HUDEP-2 (cell line): ENCODE measurements around the gene GRK5.

ENCODE experiments used
- DNase-seq, 76 experiments: peaks; one replicate each; lab custom pipeline; 2025; ENCODE audit not compliant: unreplicated experiment in 76 of 76; lab: John Stamatoyannopoulos, UW

The GRK5 gene

DNA sequence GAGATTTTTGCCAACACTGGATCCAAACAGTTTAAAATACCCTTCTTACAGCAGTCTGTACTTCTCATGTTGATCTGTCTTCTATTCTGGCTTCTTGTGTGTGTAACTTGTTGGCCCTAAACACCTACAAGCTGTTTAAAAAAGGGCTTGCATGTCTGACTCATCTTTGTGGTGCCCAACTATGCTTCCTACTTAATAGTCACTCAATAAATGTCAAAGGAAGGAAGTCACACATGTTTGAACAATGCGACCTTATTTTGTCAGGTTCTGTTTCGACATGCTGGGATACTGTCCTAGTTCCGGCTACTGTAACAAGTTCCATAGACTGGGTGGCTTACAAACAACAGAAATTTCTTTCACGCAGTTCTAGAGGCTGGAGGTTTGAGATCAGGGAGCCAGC, 9.4 kb upstream of the GRK5 start:
- DNase-seq: no peak

DNA sequence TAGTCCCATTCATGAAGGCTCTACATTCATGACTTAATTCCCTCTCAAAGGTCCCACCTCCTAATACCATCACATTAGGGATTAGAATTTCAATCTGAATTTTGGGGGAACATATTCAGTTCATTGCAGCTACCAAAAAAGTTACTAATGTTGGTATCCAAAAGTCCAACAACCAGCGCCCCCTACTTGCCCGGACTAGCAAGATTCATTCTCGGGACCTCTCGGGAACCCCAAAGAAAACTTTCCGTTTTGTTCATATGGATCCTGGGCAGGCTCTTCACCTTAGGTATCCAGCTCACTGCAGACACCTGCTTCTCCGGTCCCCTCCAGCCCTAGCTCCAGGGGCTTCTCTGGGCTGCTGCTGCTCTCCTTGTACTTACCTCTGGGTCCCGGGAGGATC, 8.9 kb upstream of the GRK5 start:
- peak in 18 of 76 experiments; percentile 2 to 27 (median 12) for DNase-seq

DNA sequence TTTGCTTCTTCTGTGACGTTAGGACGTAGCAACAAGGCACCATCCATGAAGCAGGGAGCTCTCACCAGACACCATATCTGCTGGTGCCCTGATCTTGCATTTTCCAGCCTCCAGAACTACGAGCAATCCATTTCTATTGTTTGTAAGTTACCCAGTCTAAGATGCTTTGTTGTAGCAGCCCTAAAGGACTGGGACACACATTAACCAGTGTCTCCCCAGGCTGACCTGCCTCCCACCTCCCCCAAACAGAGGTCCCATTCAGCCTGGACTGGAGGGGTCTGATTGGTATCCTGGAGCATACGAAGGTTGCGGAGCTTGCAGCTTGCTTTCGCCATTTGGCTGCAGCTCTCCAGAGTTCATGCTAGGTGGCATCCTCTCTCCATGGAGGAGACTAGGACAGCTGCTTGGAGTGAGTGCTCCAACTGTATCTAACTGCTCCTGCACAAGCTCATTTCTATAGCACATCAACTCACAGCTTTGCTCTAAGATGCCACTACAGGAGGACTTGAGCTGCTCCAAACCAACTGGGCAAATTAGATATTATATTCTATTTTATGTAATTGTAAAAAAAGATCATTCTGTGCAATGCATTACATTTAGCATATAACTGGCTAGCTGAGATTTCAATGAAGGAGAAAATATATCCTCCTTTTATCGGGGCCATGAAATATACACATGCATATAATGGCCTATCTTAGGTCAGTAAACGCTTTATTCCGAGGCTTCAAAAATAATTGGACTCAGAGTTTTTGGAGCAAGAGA, 8.0 kb upstream of the GRK5 start:
- peak in 44 of 76 experiments; percentile 4 to 69 (median 24) for DNase-seq

GRCh38 chr10:119201233-119201632, 6.1 kb upstream of the GRK5 start:
- DNase-seq: no peak

DNA sequence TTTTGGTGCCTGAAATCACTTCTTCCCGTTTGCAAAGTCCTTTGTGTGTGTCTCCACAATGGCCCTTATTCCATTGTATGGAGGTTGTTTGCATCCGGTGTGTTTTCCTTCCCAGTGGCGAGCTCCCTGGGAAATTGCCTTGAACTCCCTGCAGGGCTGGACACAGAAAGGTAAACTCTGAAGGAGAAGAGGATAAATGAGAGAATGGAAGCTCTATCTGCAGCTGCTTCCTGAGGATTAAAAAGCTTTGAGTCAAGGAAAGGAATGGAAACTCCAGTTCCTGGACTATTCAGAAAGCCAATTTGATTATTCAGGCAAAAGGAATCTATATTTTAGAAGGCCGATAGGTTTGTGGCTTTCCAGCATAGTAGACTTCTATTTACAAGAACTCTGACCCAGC, 4.4 kb upstream of the GRK5 start:
- no peak for DNase-seq

DNA sequence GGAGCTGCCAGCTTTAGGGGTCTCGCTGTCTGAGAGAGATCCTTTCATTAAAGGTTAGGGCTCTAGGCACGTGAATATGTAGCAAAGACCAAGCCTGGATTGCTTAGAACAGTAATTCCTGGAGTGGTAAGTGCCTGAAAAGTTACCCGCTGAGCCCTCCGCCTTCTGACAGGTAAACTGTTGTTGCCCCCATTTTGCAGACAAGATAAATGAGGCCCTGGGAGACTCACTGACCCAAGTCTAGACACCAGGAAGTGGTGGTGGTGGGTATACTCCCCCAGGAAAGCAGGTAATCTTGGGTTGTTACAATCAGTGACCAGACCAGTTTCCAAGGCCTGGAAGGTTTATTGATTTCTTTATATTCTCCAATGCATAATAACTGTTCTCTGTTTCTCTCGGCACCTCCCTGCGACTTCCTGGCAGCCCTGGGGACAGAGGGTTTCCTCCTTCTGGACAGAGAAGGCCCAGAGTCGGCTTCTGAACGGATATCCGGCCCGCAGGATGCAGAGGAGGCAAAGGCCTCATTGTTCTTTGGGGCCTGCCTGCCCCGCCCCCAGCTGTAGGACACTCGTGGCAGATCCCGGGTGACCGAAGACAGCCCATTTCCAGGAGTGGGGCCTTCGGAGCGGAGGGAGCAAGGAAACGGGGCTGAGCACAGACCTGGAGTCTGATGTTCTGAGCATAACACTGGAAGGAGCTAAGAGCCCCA, 1.3 kb upstream of the GRK5 start:
- DNase-seq: peak in 16 of 76 experiments; percentile 7 to 52 (median 30)

DNA sequence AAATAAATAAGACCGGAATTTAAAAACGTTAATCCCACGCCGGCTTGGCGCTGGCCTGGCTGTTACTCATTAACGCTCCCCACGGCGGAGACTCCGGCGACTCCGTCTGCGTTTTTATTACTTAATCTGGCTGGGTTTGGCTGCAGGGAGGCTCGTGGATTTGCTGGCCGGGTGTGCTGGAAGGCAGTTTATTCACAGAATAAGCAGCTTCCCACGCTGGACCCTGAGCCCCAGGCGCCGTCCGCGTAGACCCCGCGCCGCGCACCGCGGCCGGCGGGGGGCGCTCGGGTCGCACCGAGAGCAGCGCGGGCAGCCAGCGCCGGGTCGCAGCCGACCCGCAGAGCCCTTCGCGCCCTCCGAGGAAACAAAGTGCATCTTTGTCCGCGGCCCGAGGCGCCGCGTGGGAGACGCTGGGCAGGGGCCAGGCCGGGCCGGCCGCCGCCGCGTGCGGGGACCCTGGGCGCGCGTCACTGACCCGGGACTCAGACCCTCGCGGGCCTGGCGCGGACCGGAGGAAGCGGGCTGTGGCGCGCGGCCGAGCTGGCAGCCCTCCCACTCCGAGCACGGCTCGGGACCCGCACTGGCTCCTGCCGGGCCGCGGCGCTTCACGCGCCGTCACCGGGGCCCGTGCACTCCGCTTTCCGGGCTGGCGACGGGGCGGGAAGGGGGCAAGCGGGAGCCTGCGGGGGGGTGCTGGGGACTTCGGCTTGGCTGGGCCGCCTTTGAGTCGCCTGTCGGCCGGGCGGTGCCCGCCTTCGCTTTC, 587 bp upstream of the GRK5 start:
- DNase-seq: peak in 52 of 76 experiments; percentile 15 to 76 (median 44)

DNA sequence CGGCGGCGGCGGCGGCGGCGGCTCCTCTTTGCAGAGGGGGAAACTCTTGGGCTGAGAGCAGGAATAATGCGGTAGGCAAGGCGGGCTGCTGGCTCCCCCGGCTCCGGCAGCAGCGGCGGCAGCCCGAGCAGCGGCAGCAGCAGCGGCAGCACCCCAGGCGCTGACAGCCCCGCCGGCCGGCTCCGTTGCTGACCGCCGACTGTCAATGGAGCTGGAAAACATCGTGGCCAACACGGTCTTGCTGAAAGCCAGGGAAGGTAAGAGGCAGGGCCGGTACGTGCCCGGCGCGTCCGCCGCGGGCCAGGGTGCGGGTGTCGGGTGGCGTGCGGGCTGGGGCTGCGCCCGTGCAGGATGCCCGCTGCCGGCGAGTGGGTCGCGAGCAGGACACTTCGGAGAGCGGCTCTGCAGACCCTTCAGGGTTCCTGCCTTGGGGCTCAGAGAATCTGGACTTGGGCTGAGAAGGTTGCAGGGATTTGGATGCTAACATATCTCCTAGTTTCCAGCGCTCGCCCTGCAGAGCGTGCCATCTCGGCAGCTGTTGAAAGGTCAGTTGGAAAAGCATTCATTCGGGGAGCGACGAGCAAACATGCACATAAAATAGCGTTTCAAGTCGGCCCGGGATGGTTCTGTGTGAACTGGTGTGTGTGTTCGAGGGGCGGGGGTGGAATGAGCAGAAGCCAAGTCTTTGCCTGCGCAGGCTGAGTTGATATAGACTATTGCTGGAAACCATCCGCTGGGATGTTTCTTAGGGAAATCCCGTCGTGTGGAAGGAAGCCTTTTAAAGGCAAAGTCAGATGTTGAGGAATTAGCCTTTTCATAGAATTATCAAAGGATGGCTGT, 562 bp downstream of the GRK5 start:
- peak in 3 of 76 experiments; percentile 27 to 35 (median 30) for DNase-seq

DNA sequence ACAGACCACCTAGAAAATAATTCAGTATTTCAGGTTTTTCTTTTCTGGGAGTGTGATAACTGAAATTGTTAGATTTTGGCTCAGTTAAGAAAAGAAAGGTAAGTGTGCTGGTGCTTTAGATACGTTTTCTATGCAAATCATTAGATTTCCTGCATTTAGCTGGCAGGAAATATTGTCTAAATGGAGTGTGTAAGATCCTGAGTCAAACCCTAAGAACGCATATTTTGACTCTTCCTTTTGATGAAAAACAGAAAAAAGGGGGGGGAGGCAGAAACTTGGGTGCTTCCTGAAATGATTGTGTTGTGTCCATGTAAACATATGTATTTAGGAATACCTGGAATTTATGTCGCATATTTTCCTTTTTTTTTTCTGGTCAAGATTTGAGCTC, 1.2 kb downstream of the GRK5 start:
- no peak for DNase-seq

DNA sequence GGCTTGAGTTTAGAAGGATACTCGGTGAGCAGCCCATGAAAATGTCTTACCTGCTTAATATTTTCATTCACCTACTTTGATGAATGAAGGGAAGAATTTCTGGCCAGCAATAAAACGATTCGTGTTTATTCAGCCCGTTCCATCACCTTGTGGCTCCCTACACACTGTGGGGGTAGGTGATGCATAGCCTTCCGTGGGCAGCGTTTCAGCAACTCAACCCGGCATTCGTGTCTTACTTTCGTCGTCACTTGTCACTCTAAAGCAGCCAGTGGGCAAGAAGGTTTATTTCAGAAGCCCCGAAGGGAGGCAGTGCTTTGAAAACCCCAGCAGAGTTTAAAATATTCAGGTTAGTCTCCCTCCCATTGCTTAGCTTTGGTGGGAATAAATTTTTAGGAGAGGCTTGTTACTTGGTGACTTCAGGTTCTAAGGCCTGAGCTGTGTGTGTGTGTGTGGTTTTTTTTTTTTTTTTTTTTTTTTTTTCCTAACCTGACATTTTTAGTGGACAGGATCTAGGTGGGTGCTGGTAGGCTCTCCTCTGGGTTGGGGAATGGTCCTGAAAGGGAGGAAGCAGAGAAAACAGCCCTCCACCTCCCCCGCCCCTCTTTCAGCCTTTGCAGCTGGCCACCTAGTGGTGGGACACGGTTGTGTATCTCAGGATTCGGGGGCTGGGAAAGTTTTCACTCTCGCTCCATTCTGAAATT, 1.8 kb downstream of the GRK5 start:
- DNase-seq: peak in 12 of 76 experiments; percentile 3 to 23 (median 7)

DNA sequence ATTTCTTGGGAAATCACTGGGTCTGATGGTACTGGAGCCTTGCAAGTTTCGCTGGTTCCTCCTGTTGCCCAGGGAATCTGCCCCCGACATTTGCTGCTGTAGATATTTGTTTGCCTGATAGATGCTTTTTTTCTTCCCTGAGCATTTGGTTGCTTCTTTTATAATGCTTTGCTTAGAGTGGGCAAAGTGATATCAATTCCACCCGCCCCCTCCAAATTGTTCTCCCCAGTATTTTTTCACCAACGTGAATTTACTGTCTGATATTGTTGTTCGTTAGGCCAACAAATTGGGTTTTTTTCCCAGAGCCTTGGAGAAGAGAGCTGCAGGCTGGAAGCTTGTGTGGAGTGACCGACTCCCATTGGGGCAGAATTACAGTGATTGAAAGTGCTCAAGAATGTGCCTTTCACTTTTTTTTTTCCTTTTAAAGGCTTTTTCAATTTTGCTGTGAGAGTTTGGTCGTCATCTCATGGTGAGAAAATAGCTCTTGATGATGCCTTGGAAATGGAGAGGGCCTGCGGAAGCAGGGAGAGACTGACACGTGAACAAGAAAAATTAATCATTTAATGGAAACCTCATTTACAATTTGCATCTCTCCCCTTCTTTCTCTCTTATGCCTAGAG, 2.5 kb downstream of the GRK5 start:
- DNase-seq: no peak

DNA sequence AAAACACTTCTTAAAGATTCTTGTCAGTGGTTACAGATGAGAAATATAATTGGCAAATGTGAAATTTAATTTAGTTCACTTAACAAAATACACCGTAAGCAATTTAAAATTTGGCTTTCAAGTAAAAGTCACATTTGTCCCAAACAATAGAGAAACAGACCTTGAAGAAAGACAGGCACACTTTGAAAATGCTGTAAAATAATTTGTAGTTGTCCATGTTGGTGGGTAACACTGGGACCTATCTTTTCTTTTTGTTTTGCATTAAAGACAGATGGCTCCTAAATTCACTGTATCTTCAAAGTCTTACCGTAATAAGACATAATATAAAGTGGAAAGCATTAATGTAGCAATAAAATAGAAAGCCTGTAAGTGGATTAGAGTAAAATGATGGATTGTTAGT, 3.3 kb downstream of the GRK5 start:
- no peak for DNase-seq

- no peak for DNase-seq
Observed at GRCh38 chr10:119211176-119211575, 3.8 kb downstream of the GRK5 start.

DNA sequence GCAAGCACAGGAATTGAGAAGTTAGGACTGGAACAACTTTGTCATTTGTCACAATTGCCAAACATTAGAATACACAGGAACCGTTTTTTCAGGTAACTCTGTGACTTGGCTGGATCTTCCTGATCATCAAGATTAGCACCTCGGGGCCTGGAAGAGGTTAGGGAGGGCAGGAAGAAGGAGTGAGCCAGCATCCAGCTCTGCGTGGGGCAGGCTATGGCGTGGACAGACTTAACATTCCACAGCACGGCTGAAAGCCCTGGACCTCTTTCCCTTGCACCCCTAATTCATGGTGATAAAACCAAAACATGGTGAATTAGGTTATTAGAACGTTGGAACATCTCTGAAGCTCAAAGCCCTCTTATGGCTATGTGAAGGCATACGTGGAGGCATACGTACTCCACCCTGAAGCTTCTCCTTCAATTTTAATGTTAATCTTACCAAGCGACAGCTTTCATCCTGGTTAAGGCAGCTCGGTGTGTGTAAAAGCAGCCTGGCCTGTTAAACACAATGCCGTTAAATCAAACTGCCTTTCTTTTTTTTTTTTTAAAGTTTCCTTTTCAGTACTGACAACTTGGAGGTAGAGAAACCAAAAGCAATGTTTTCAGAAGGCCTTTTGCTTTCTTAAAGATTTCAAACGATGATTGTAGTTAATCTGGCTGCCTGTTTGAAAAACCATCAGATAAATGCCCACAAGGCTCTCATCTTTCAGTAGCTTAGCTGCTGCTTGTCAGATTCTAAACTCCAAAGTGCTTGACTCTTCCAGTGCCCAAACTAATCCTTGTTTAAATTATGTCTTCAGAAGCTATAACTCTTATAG, 4.5 kb downstream of the GRK5 start:
- no peak for DNase-seq

DNA sequence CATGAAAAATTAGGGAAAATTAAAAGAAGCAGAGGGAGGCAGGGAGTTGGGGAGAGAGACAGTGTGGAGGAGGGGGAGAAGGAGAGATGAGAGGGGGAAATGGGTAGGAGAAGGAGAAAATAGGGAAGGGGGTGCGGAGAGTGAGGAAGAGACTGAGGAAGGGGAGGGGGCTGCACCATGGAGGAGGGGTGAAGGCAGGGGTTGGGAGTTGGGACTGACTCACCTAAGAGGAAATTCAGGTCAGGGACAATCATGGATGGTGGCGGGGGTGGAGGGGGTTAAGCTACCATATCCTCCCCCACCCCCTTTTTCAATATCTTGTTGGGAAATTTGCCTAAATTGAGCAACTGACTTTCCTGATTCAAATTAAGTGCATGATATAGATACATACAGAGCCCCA, 8.0 kb downstream of the GRK5 start:
- no peak for DNase-seq

DNA sequence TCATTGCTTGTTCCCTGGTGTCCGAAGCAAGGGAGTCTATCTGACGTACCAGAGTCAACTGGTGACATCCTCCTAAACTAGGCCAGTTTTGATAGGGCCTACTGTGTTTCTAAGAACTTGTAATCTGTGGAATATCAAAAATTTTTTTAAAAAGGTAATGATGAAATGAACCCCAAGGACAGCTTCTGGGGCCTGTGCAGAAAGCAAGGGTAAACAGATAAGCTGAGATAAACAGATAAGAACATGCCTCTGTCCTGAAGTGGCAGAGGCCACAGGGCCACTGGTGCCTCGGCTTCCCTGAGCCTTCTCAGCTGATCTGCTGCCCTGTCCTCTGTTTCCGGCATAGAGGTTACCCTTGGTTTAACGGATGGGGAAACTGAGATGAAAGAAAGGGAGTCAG, 8.8 kb downstream of the GRK5 start:
- DNase-seq: peak in 1 of 76 experiments; percentile 25

DNA sequence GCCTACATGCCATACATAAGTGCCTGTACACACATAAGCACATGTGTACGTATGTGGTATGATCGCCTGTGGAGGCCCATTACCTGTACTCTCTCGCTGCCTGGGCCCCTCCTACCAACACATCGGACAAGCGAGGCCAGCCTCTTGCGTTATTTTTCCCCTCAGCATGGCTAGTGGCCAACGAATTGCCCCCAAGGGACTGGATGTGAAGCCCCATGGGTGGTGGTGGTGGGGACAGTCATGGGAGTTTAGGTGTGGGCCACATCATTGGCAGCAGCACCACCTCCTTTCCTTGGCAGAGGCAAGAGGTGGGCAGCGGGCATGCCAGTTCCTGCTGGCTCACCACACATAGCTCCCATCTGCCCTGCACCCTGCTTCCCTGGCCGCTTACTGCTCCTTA, 10.0 kb downstream of the GRK5 start:
- no peak for DNase-seq

GRCh38 chr10:119217991-119218490, 10.7 kb downstream of the GRK5 start:
- no peak for DNase-seq
